Fibroblast of mammary gland (primary cell): Measurements from ENCODE around the gene MYOZ1.

Experiments
- DNase-seq: peaks from one replicate; pipeline ENCODE4 v3.0.0-alpha.2; 2010; ENCODE audit warnings: low read depth
- H3K4me3 ChIP-seq: 2 replicates; pipeline ENCODE4 v1.5.1; 2011; ENCODE audit warnings: low read depth, mild to moderate bottlenecking, low read length, moderate library complexity; ENCODE audit not compliant: control insufficient read depth
- CTCF ChIP-seq: conservative IDR thresholded peaks from 2 replicates; pipeline ENCODE4 v1.5.1; 2011; ENCODE audit warnings: low read depth, low read length, inconsistent platforms; ENCODE audit not compliant: control insufficient read depth, insufficient read depth

MYOZ1 gene

GRCh38 chr10:73601486-73601921 is 39.8 kb downstream of the MYOZ1 start:
- no peak overlapping the region for H3K4me3 ChIP-seq
- TF ChIP-seq CTCF, result no peak

DNA sequence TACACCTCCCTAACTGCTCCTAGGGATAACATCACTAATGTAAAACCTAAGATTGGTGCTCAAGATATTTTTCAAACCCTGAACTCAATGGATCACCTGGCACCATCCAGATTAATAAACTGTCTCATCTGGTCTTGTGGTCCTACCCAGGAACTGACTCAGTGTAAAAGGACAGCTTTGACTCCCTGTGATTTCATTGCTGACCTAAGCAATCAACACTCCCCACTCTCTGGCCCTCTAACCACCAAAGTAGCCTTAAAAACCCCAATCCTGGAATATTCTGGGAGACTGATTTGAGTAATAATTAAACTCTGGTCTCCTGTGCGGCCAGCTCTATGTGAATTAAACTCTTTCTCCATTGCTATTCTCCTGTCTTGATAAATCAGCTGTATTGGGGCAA is 43.9 kb downstream of the MYOZ1 start:
- DNase-seq, result peak; percentile 69
- TF ChIP-seq CTCF, result no peak
- H3K4me3 ChIP-seq, result no peak overlapping the region

More at GRCh38 chr10:73601486-73601921, 39.8 kb downstream of the MYOZ1 start:
- DNase-seq, result no peak

- no peak for TF ChIP-seq CTCF
- no peak for DNase-seq
- no peak overlapping the region for H3K4me3 ChIP-seq
Measured at GRCh38 chr10:73593812-73594211, 47.5 kb downstream of the MYOZ1 start.

- no peak for DNase-seq
Measured at GRCh38 chr10:73593110-73593509, 48.2 kb downstream of the MYOZ1 start.

DNA sequence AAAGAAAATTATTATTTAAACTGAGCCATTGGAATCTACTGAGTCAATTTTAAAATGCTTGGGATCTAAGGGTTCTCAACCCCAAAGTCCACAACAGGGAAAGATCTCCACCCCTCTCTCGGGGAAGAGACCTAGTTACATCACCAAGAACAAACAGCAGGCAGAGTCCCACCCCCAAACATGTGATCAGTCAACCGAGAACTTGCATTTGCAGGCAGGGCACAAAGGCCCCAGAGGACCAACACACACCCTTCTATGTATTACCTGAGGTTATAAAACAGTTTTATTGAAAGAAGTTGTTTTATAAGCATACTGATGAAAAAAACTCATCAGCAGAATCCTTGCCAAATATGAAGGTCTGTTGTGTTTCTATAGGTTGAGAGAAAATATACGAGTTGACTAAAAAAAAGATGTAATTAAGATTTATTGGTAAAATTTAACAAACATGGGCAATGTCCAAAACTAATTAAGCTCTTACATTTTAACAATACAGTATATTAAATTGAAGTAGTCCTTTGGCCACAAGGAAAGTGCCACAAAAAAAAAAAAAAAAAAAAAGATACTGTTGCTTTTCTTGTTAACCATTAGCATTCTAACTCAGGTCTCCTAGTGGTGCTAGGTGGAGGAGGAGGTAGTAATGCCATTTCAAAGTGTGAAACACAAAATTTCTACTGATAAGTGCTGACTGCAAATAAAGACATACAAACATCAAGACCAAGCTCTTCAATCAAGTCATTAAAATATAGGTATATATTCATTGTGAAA is 49.2 kb downstream of the MYOZ1 start:
- no peak for TF ChIP-seq CTCF
- no peak overlapping the region for H3K4me3 ChIP-seq
- DNase-seq, result no peak

More at GRCh38 chr10:73593110-73593509, 48.2 kb downstream of the MYOZ1 start:
- H3K4me3 ChIP-seq, result no peak overlapping the region
- no peak for TF ChIP-seq CTCF

DNA sequence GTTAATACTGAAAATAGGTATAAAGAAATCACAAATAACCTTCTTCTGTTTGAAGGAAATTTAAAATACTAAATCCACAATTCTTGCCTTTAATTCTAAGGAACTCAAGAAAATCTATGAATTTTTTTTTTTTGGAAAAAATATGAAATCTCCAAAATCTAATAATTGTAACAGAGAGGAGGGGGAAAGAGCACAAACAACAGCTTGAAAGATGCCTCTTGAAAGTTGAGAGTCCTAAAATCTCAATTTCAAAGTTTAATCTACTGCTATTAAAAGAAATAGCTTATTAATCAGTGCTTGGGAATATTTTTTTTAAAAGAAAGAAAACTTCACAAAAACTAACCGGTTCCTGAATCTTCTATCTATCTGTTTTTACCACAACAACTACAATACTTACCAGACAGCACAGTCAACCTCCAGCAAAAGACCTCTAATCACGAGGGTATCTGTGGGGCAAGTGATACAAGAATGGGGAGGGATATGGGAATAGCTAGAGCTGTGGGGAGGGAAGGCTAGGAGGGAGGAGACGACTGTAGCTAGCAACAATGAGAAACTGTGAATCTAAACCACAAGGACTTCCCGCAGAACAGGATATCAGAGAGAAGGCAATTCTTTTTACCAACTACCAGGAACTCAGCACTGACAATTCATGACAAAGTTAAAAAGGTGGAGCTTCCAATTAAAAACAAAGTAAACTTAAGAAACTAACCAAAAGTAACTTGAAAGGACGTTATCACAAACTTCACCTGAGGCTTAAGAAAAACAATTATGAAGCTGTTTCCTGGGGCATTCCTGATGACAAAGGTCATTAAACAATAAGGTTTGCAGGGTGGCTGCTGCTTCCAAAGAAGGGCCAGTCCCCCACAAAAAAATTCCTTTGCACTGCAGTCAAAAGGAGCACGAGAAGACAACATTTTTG is 50.1 kb downstream of the MYOZ1 start, which contains the start of gene USP54:
USP54 (minus strand) TSS at position 462 of the 919 bp plus-strand sequence. CDS start 15,684 bp downstream, outside the sequence.
- peak; percentile 40 for DNase-seq
- H3K4me3 ChIP-seq, result no peak within 1 kb of the TSS

More for the DNA sequence above, 50.1 kb downstream of the MYOZ1 start, which contains the start of gene USP54:
- no peak for TF ChIP-seq CTCF
